GM12874 (cell line): ENCODE results near the gene NRL.

Experiments used
- CTCF ChIP-seq: IDR thresholded peaks from 2 replicates; pipeline ENCODE4 v1.5.1; 2011; ENCODE audit warnings: low read depth, mild to moderate bottlenecking, control low read depth, low read length, moderate library complexity; ENCODE audit not compliant: insufficient read depth

Gene NRL

GRCh38 chr14:24068711-24069410 lies 45.9 kb downstream of the NRL start:
- no peak for TF ChIP-seq CTCF

- TF ChIP-seq CTCF = no peak
Measured at GRCh38 chr14:24067133-24068082, 47.3 kb downstream of the NRL start.

GRCh38 chr14:24066496-24067132 lies 48.1 kb downstream of the NRL start:
- no peak for TF ChIP-seq CTCF

- TF ChIP-seq CTCF = no peak
Measured at GRCh38 chr14:24065408-24065807, 49.3 kb downstream of the NRL start.

- TF ChIP-seq CTCF = no peak
Measured at GRCh38 chr14:24064856-24065255, 49.9 kb downstream of the NRL start.

- no peak for TF ChIP-seq CTCF
Measured at GRCh38 chr14:24064091-24064795, 50.5 kb downstream of the NRL start.
